ENCODE data around the gene PGP.
A peak's percentile ranks its signal among the peaks of the same experiment; 100 is the strongest.
"Not testable (repeated sequence)": the region's sequence is repeated elsewhere in the genome, so short reads cannot be mapped to it uniquely, and the experiment has no call there.

PGP gene

GRCh38 chr16:2214719-2214968, at the start of gene PGP:
Gene PGP, minus strand, starts transcription at chr16:2214840. Its CDS starts 63 bp downstream, at chr16:2214777.
- Histone ChIP-seq H3K4me1 (ENCODE audit: control insufficient read depth, insufficient read depth, low read length) (peaks cover 6% of the 10 kb centered on the region; the same call in 1 of the 2 replicates), H3K9me3 (ENCODE audit: control insufficient read depth, insufficient read depth, low read length) (no peaks in the 10 kb centered on the region), H3K27me3 (ENCODE audit: control insufficient read depth, insufficient read depth, low read length) (no peaks in the 10 kb centered on the region), H3K27ac (ENCODE audit: low read depth, low read length) (peak within 1 kb of the TSS; percentile 100), H3K9ac (ENCODE audit: low read depth, low read length) (peak within 1 kb of the TSS; percentile 90), H3K36me3 (ENCODE audit: control insufficient read depth, insufficient read depth, low read length) (peaks cover 14% of the 10 kb centered on the region), H3K4me3 (ENCODE audit: low read depth, low read length) (peak within 1 kb of the TSS; percentile 91)

- not testable (repeated sequence) for H3K9ac ChIP-seq (ENCODE audit: low read depth, low read length); H3K4me1 ChIP-seq (ENCODE audit: control insufficient read depth, insufficient read depth, low read length); H3K9me3 ChIP-seq (ENCODE audit: control insufficient read depth, insufficient read depth, low read length); H3K27me3 ChIP-seq (ENCODE audit: control insufficient read depth, insufficient read depth, low read length); H3K27ac ChIP-seq (ENCODE audit: low read depth, low read length); H3K4me3 ChIP-seq (ENCODE audit: low read depth, low read length)
- peaks cover 75% of the 10 kb centered on the region for H3K36me3 ChIP-seq (ENCODE audit: control insufficient read depth, insufficient read depth, low read length)
Measured at GRCh38 chr16:2263026-2263425, 48.4 kb upstream of the PGP start.

GRCh38 chr16:2260250-2260649, 45.6 kb upstream of the PGP start:
- Histone ChIP-seq H3K9ac (ENCODE audit: low read depth, low read length) (no peak overlapping the region), H3K4me3 (ENCODE audit: low read depth, low read length) (no peak overlapping the region), H3K27ac (ENCODE audit: low read depth, low read length) (no peak overlapping the region), H3K27me3 (ENCODE audit: control insufficient read depth, insufficient read depth, low read length) (no peaks in the 10 kb centered on the region), H3K9me3 (ENCODE audit: control insufficient read depth, insufficient read depth, low read length) (no peaks in the 10 kb centered on the region), H3K4me1 (ENCODE audit: control insufficient read depth, insufficient read depth, low read length) (no peaks in the 10 kb centered on the region), H3K36me3 (ENCODE audit: control insufficient read depth, insufficient read depth, low read length) (peaks cover 97% of the 10 kb centered on the region)

- not testable (repeated sequence) for H3K4me3 ChIP-seq (ENCODE audit: low read depth, low read length); H3K27me3 ChIP-seq (ENCODE audit: control insufficient read depth, insufficient read depth, low read length); H3K9ac ChIP-seq (ENCODE audit: low read depth, low read length); H3K9me3 ChIP-seq (ENCODE audit: control insufficient read depth, insufficient read depth, low read length); H3K27ac ChIP-seq (ENCODE audit: low read depth, low read length); H3K4me1 ChIP-seq (ENCODE audit: control insufficient read depth, insufficient read depth, low read length)
- H3K36me3 ChIP-seq (ENCODE audit: control insufficient read depth, insufficient read depth, low read length), result peaks cover 94% of the 10 kb centered on the region
Measured at GRCh38 chr16:2258530-2258929, 43.9 kb upstream of the PGP start.

- H3K27me3 ChIP-seq (ENCODE audit: control insufficient read depth, insufficient read depth, low read length), result no peaks in the 10 kb centered on the region
- H3K4me3 ChIP-seq (ENCODE audit: low read depth, low read length), result no peak overlapping the region
- no peak overlapping the region for H3K9ac ChIP-seq (ENCODE audit: low read depth, low read length)
- peaks cover 94% of the 10 kb centered on the region for H3K36me3 ChIP-seq (ENCODE audit: control insufficient read depth, insufficient read depth, low read length)
- H3K4me1 ChIP-seq (ENCODE audit: control insufficient read depth, insufficient read depth, low read length), result no peaks in the 10 kb centered on the region
- no peaks in the 10 kb centered on the region for H3K9me3 ChIP-seq (ENCODE audit: control insufficient read depth, insufficient read depth, low read length)
- no peak overlapping the region for H3K27ac ChIP-seq (ENCODE audit: low read depth, low read length)
Measured at GRCh38 chr16:2257726-2258125, 43.1 kb upstream of the PGP start.

GRCh38 chr16:2256531-2257140, 42.0 kb upstream of the PGP start:
- H3K36me3 ChIP-seq (ENCODE audit: control insufficient read depth, insufficient read depth, low read length), result peaks cover 92% of the 10 kb centered on the region
- H3K27ac ChIP-seq (ENCODE audit: low read depth, low read length), result no peak overlapping the region
- no peak overlapping the region for H3K9ac ChIP-seq (ENCODE audit: low read depth, low read length)
- no peaks in the 10 kb centered on the region for H3K9me3 ChIP-seq (ENCODE audit: control insufficient read depth, insufficient read depth, low read length)
- no peaks in the 10 kb centered on the region for H3K27me3 ChIP-seq (ENCODE audit: control insufficient read depth, insufficient read depth, low read length)
- 0 out of 2 replicates have a peak, but pooled peaks cover 6% of the 10 kb centered on the region for H3K4me1 ChIP-seq (ENCODE audit: control insufficient read depth, insufficient read depth, low read length)
- H3K4me3 ChIP-seq (ENCODE audit: low read depth, low read length), result no peak overlapping the region

- no peak overlapping the region for H3K4me3 ChIP-seq (ENCODE audit: low read depth, low read length)
- H3K4me1 ChIP-seq (ENCODE audit: control insufficient read depth, insufficient read depth, low read length), result peaks cover 6% of the 10 kb centered on the region; the same call in 1 of the 2 replicates
- no peaks in the 10 kb centered on the region for H3K9me3 ChIP-seq (ENCODE audit: control insufficient read depth, insufficient read depth, low read length)
- no peak overlapping the region for H3K9ac ChIP-seq (ENCODE audit: low read depth, low read length)
- peak overlapping the region; percentile 10 for H3K27ac ChIP-seq (ENCODE audit: low read depth, low read length)
- peaks cover 70% of the 10 kb centered on the region for H3K36me3 ChIP-seq (ENCODE audit: control insufficient read depth, insufficient read depth, low read length)
- H3K27me3 ChIP-seq (ENCODE audit: control insufficient read depth, insufficient read depth, low read length), result no peaks in the 10 kb centered on the region
Measured at GRCh38 chr16:2253293-2253692, 38.7 kb upstream of the PGP start.

GRCh38 chr16:2252806-2253148, 38.1 kb upstream of the PGP start:
- Histone ChIP-seq H3K36me3 (ENCODE audit: control insufficient read depth, insufficient read depth, low read length) (peaks cover 67% of the 10 kb centered on the region), H3K9ac (ENCODE audit: low read depth, low read length) (no peak overlapping the region), H3K27ac (ENCODE audit: low read depth, low read length) (peak overlapping the region; percentile 40)

GRCh38 chr16:2251296-2252111, 36.9 kb upstream of the PGP start, which contains the start of gene ECI1:
Gene ECI1, minus strand, starts transcription at chr16:2251587. Its CDS starts 21 bp downstream, at chr16:2251566.
- Histone ChIP-seq H3K36me3 (ENCODE audit: control insufficient read depth, insufficient read depth, low read length) (peaks cover 64% of the 10 kb centered on the region), H3K27ac (ENCODE audit: low read depth, low read length) (peak within 1 kb of the TSS; percentile 88), H3K9ac (ENCODE audit: low read depth, low read length) (peak within 1 kb of the TSS; percentile 90), H3K4me3 (ENCODE audit: low read depth, low read length) (peak within 1 kb of the TSS; percentile 81), H3K27me3 (ENCODE audit: control insufficient read depth, insufficient read depth, low read length) (no peaks in the 10 kb centered on the region), H3K9me3 (ENCODE audit: control insufficient read depth, insufficient read depth, low read length) (no peaks in the 10 kb centered on the region), H3K4me1 (ENCODE audit: control insufficient read depth, insufficient read depth, low read length) (peaks cover 6% of the 10 kb centered on the region; the same call in 1 of the 2 replicates)

More at GRCh38 chr16:2252806-2253148, 38.1 kb upstream of the PGP start:
- Histone ChIP-seq H3K9me3 (ENCODE audit: control insufficient read depth, insufficient read depth, low read length) (no peaks in the 10 kb centered on the region), H3K4me3 (ENCODE audit: low read depth, low read length) (no peak overlapping the region), H3K27me3 (ENCODE audit: control insufficient read depth, insufficient read depth, low read length) (no peaks in the 10 kb centered on the region), H3K4me1 (ENCODE audit: control insufficient read depth, insufficient read depth, low read length) (peaks cover 6% of the 10 kb centered on the region; the same call in 1 of the 2 replicates)

GRCh38 chr16:2250652-2251295, 36.1 kb upstream of the PGP start:
- Histone ChIP-seq H3K9ac (ENCODE audit: low read depth, low read length) (peak overlapping the region; percentile 90), H3K4me1 (ENCODE audit: control insufficient read depth, insufficient read depth, low read length) (peaks cover 6% of the 10 kb centered on the region; the same call in 1 of the 2 replicates), H3K36me3 (ENCODE audit: control insufficient read depth, insufficient read depth, low read length) (peaks cover 64% of the 10 kb centered on the region), H3K27me3 (ENCODE audit: control insufficient read depth, insufficient read depth, low read length) (no peaks in the 10 kb centered on the region), H3K27ac (ENCODE audit: low read depth, low read length) (peak overlapping the region; percentile 88), H3K4me3 (ENCODE audit: low read depth, low read length) (peak overlapping the region; percentile 81), H3K9me3 (ENCODE audit: control insufficient read depth, insufficient read depth, low read length) (no peaks in the 10 kb centered on the region)

Measured in HUES48 (cell line).